Neural progenitor cell (in vitro differentiated cells): ENCODE results near the gene THEMIS2.

Experiments used
- CTCF ChIP-seq: fragments of 200-600 bp; sonication (generic); IDR thresholded peaks from 2 replicates; pipeline ENCODE4 v1.5.1; 2017; ENCODE audit warnings: antibody characterized with exemption, mild to moderate bottlenecking
- EZH2 ChIP-seq: fragments of 200-600 bp; sonication (generic); IDR thresholded peaks from 2 replicates; pipeline ENCODE4 v1.6.1; 2017; ENCODE audit warnings: antibody characterized with exemption, mild to moderate bottlenecking, moderate library complexity

- TF ChIP-seq CTCF (no peak), EZH2 (no peak)
Observed at GRCh38 chr1:27912429-27912828, 40.1 kb downstream of the THEMIS2 start.
